HCT116 (cell line): Measurements from ENCODE around the gene RHBDF1.

Source experiments
- CTCF ChIP-seq, 3 experiments: fragments of 200-600 bp in 1 of 3; sonication (generic) in 1 of 3; IDR thresholded peaks in 2 of 3; conservative IDR thresholded peaks in 1 of 3; 2 replicates each; pipeline ENCODE4 v1.5.1; 2012 to 2017; ENCODE audit warnings: low read depth in 2 of 3, low read length in 2 of 3, antibody characterized with exemption in 1 of 3, borderline replicate concordance in 1 of 3, control low read depth in 1 of 3, mild to moderate bottlenecking in 1 of 3, mixed read lengths in 1 of 3, mixed run types in 1 of 3, moderate library complexity in 1 of 3; ENCODE audit not compliant: insufficient read depth in 1 of 3
- EZH2 ChIP-seq: fragments of 200-600 bp; sonication (generic); IDR thresholded peaks from 2 replicates; pipeline ENCODE4 v1.6.1; 2017; ENCODE audit warnings: antibody characterized with exemption, mixed run types
- EZH2phosphoT487 ChIP-seq: fragments of 200-600 bp; IDR thresholded peaks from 2 replicates; pipeline ENCODE4 v1.6.1; 2018; ENCODE audit warnings: antibody characterized with exemption, borderline replicate concordance
- MAX ChIP-seq: IDR thresholded peaks from 2 replicates; pipeline ENCODE4 v1.6.1; 2012
- POLR2A ChIP-seq: IDR thresholded peaks from 2 replicates; pipeline ENCODE4 v1.7.0; 2011; ENCODE audit warnings: borderline replicate concordance; ENCODE audit not compliant: insufficient read depth, insufficient read length; ENCODE audit errors: extremely low read depth
- POLR2AphosphoS5 ChIP-seq: IDR thresholded peaks from 2 replicates; pipeline ENCODE4 v1.6.1; 2011; ENCODE audit warnings: mild to moderate bottlenecking, low read depth, low read length, moderate library complexity
- REST ChIP-seq: IDR thresholded peaks from 2 replicates; pipeline ENCODE4 v1.6.1; 2012; ENCODE audit warnings: low read depth
- SRF ChIP-seq: IDR thresholded peaks from 2 replicates; pipeline ENCODE4 v1.6.1; 2012; ENCODE audit warnings: low read depth
- TCF7L2 ChIP-seq: IDR thresholded peaks from 2 replicates; pipeline ENCODE4 v1.7.0; 2011; ENCODE audit warnings: borderline replicate concordance, inconsistent platforms; ENCODE audit not compliant: insufficient read depth, insufficient read length; ENCODE audit errors: extremely low read depth
- YY1 ChIP-seq: IDR thresholded peaks from 2 replicates; pipeline ENCODE4 v1.6.1; 2011; ENCODE audit warnings: low read length, low read depth, moderate library complexity, mild to moderate bottlenecking; ENCODE audit not compliant: insufficient replicate concordance; ENCODE audit errors: extremely low read depth
- ZFX ChIP-seq: fragments of 450-650 bp; IDR thresholded peaks from 2 replicates; pipeline ENCODE4 v1.6.1; 2017

- TF ChIP-seq EZH2: no peak
- no peak for TF ChIP-seq POLR2A
- TF ChIP-seq CTCF (IDR thresholded peaks at IDR 0.05 in 2 of 3, conservative IDR thresholded peaks at IDR 0.05 in 1 of 3; ENCODE audit: borderline replicate concordance in 1 of 3, insufficient read depth in 1 of 3, low read depth in 2 of 3, low read length in 2 of 3): no peak
- TF ChIP-seq TCF7L2: no peak
- TF ChIP-seq POLR2AphosphoS5: no peak
- TF ChIP-seq EZH2phosphoT487: no peak
- TF ChIP-seq ZFX: no peak
- no peak for TF ChIP-seq YY1
- TF ChIP-seq SRF: no peak
- TF ChIP-seq REST: no peak
- no peak for TF ChIP-seq MAX
These were observed 10.7 kb upstream of the RHBDF1 start for GRCh38 chr16:83060-83603.
